Measurements from ENCODE around the gene SVIL.

DNA sequence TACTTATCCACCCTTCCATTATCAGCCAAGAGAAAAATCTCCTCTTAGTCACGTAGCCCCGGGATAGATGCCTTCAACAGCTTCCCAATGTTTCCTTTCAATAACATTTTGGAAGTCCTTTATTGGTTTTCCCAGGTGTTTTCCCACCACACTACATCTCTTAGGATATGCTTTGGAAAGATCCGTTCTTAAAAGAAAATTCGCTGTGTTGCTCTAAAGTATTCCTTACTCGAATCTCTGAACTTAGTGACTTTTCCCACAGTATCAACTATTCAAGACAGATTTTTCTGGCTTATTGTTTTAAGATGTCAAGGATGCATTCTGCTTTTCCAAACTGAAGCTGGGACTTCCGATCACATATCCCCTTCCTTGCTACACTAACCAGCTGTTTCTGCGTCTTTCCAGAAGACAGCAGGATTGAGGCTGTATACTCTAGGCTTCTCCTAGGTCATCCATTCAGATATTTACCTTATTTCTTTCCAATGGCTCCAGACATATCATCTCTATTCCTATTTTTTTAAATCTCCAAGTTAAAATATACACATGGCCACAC lies 36.5 kb upstream of the SVIL start:
- TF ChIP-seq, protein P1, sequence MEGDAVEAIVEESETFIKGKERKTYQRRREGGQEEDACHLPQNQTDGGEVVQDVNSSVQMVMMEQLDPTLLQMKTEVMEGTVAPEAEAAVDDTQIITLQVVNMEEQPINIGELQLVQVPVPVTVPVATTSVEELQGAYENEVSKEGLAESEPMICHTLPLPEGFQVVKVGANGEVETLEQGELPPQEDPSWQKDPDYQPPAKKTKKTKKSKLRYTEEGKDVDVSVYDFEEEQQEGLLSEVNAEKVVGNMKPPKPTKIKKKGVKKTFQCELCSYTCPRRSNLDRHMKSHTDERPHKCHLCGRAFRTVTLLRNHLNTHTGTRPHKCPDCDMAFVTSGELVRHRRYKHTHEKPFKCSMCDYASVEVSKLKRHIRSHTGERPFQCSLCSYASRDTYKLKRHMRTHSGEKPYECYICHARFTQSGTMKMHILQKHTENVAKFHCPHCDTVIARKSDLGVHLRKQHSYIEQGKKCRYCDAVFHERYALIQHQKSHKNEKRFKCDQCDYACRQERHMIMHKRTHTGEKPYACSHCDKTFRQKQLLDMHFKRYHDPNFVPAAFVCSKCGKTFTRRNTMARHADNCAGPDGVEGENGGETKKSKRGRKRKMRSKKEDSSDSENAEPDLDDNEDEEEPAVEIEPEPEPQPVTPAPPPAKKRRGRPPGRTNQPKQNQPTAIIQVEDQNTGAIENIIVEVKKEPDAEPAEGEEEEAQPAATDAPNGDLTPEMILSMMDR (IDR thresholded peaks at IDR 0.05): no peak
- no peak for TF ChIP-seq POLR2A (IDR thresholded peaks at IDR 0.05)

All from heart left ventricle (tissue), 13 donors.